H1 (cell line): Measurements from ENCODE around the gene ARHGEF10L. TPM values are rescaled to one million over a fixed set of nuclear protein-coding genes. Genes with fewer than 3 reads are reported as not detected.

Source experiments
- CTCF ChIA-PET: fragments of 300-600 bp; sonication (Branson Sonifier 250); formaldehyde crosslinking; loops from one replicate; lab custom pipeline; 2021; ENCODE audit not compliant: partially characterized antibody; lab: Charles Lee
- POLR2A ChIA-PET: fragments of 300-600 bp; sonication (Branson Sonifier 250); formaldehyde crosslinking; loops from one replicate; lab custom pipeline; 2021; ENCODE audit warnings: inconsistent platforms; ENCODE audit not compliant: partially characterized antibody; lab: Charles Lee
- DNase-seq, 2 experiments: peaks; one replicate each; pipeline versions ENCODE4 v3.0.0 to v3.0.0-alpha.2; 2010 to 2022; ENCODE audit warnings: low spot score in 2 of 2, low read depth in 1 of 2, mixed read lengths in 1 of 2
- FAIRE-seq: peaks from 2 replicates; lab custom pipeline; 2011; peaks lifted over from hg19 to GRCh38; lab: Jason Lieb, UNC
- H2AFZ ChIP-seq: 2 replicates; pipeline ENCODE4 v1.8.1; 2012; ENCODE audit warnings: low read length, inconsistent platforms
- H2AK5ac ChIP-seq: 2 replicates; pipeline ENCODE4 v1.6.1; 2013; ENCODE audit warnings: low read depth, low read length
- H2BK120ac ChIP-seq: replicated peaks from 2 replicates; pipeline ENCODE3; 2013; ENCODE audit warnings: low read depth, low read length, inconsistent platforms
- H2BK12ac ChIP-seq: 2 replicates; pipeline ENCODE4 v1.6.1; 2013; ENCODE audit warnings: low read depth, low read length
- H2BK15ac ChIP-seq: 2 replicates; pipeline ENCODE4 v1.6.1; 2013; ENCODE audit warnings: low read length
- H2BK20ac ChIP-seq: 2 replicates; pipeline ENCODE4 v1.6.1; 2013; ENCODE audit warnings: low read length
- H2BK5ac ChIP-seq: 2 replicates; pipeline ENCODE4 v1.6.1; 2013; ENCODE audit warnings: low read depth, low read length
- H3K14ac ChIP-seq: 2 replicates; pipeline ENCODE4 v1.6.1; 2013; ENCODE audit warnings: inconsistent platforms; ENCODE audit not compliant: insufficient read length
- H3K18ac ChIP-seq: 2 replicates; pipeline ENCODE4 v1.6.1; 2013; ENCODE audit warnings: low read length; ENCODE audit errors: extremely low read depth
- H3K23ac ChIP-seq: 2 replicates; pipeline ENCODE4 v1.6.1; 2013; ENCODE audit warnings: inconsistent platforms; ENCODE audit not compliant: insufficient read length
- H3K23me2 ChIP-seq: 2 replicates; pipeline ENCODE4 v1.6.1; 2013; ENCODE audit warnings: low read depth, low read length
- H3K27ac ChIP-seq: 2 replicates; pipeline ENCODE4 v1.6.1; 2011; ENCODE audit warnings: low read depth, low read length, inconsistent platforms
- H3K27me3 ChIP-seq, 4 experiments: replicated peaks in 1 of 4; 1 replicate in 1 of 4; 2 replicates in 3 of 4; pipeline versions ENCODE4 v1.6.1 to v1.8.1; 2011 to 2013; ENCODE audit warnings: low read length in 3 of 4, mild to moderate bottlenecking in 3 of 4, inconsistent platforms in 2 of 4, mixed read lengths in 2 of 4, moderate library complexity in 1 of 4; ENCODE audit not compliant: control insufficient read depth in 3 of 4, insufficient read depth in 3 of 4; ENCODE audit errors: extremely low read depth in 1 of 4
- H3K36me3 ChIP-seq, 4 experiments: 2 replicates each; pipeline versions ENCODE4 v1.6.1 to v1.8.1; 2011 to 2013; ENCODE audit warnings: mild to moderate bottlenecking in 4 of 4, low read length in 3 of 4, moderate library complexity in 2 of 4, control low read depth in 1 of 4, inconsistent platforms in 1 of 4; ENCODE audit not compliant: insufficient read depth in 4 of 4, control insufficient read depth in 2 of 4
- H3K4ac ChIP-seq: replicated peaks from 2 replicates; pipeline ENCODE3; 2013; ENCODE audit warnings: low read length, low read depth, mixed read lengths, inconsistent platforms; ENCODE audit not compliant: insufficient read length
- H3K4me1 ChIP-seq, 4 experiments: replicated peaks in 1 of 4; 1 replicate in 1 of 4; 2 replicates in 3 of 4; pipeline versions ENCODE4 v1.6.1 to v1.8.1; 2011 to 2013; ENCODE audit warnings: low read length in 3 of 4, inconsistent platforms in 2 of 4, mixed read lengths in 1 of 4; ENCODE audit not compliant: insufficient read depth in 4 of 4, control insufficient read depth in 3 of 4
- H3K4me2 ChIP-seq, 2 experiments: 2 replicates each; pipeline versions ENCODE4 v1.6.1 to v1.8.1; 2011 to 2013; ENCODE audit warnings: low read depth in 2 of 2, low read length in 2 of 2, control low read depth in 1 of 2, inconsistent platforms in 1 of 2, mild to moderate bottlenecking in 1 of 2; ENCODE audit not compliant: insufficient read depth in 1 of 2
- H3K4me3 ChIP-seq, 4 experiments: fragments of 200-600, 300-600 bp in 1 of 4; sonication (generic), shearing (Covaris generic), sonication (Bioruptor Twin) in 1 of 4; 2 replicates each; pipeline versions ENCODE4 v1.5.1 to v1.8.1; 2011 to 2016; ENCODE audit warnings: low read length in 4 of 4, low read depth in 3 of 4, control low read depth in 2 of 4, inconsistent platforms in 2 of 4, mild to moderate bottlenecking in 2 of 4, mixed read lengths in 1 of 4, moderate library complexity in 1 of 4; ENCODE audit not compliant: insufficient read depth in 2 of 4; ENCODE audit errors: extremely low read depth in 1 of 4
- H3K56ac ChIP-seq: replicated peaks from 2 replicates; pipeline ENCODE3; 2013; ENCODE audit warnings: low read depth, mild to moderate bottlenecking, mixed read lengths, low read length, inconsistent platforms; ENCODE audit not compliant: insufficient read length
- H3K79me1 ChIP-seq: 2 replicates; pipeline ENCODE4 v1.6.1; 2013; ENCODE audit warnings: low read depth, low read length, control low read depth
- H3K79me2 ChIP-seq, 2 experiments: 2 replicates each; pipeline versions ENCODE4 v1.6.1 to v1.8.1; 2012 to 2013; ENCODE audit warnings: low read length in 2 of 2, mild to moderate bottlenecking in 2 of 2, inconsistent platforms in 1 of 2; ENCODE audit not compliant: insufficient read depth in 2 of 2, control insufficient read depth in 1 of 2
- H3K9ac ChIP-seq, 4 experiments: replicated peaks in 1 of 4; 1 replicate in 1 of 4; 2 replicates in 3 of 4; pipeline versions ENCODE4 v1.6.1 to v1.8.1; 2011 to 2013; ENCODE audit warnings: low read depth in 3 of 4, low read length in 3 of 4, control low read depth in 2 of 4, mild to moderate bottlenecking in 2 of 4, moderate library complexity in 2 of 4, inconsistent platforms in 1 of 4; ENCODE audit errors: extremely low read depth in 1 of 4
- H3K9me3 ChIP-seq, 2 experiments: 2 replicates each; pipeline versions ENCODE4 v1.6.1 to v1.8.1; 2012 to 2013; ENCODE audit warnings: mild to moderate bottlenecking in 2 of 2, moderate library complexity in 2 of 2, control low read depth in 1 of 2, inconsistent platforms in 1 of 2, low read depth in 1 of 2, low read length in 1 of 2, mixed read lengths in 1 of 2; ENCODE audit not compliant: insufficient read depth in 2 of 2
- H4K20me1 ChIP-seq, 2 experiments: replicated peaks in 1 of 2; 2 replicates each; pipeline versions ENCODE3 to v1.8.1; 2011 to 2013; ENCODE audit warnings: inconsistent platforms in 2 of 2, low read length in 2 of 2, mild to moderate bottlenecking in 1 of 2; ENCODE audit not compliant: insufficient read depth in 2 of 2, control insufficient read depth in 1 of 2
- H4K5ac ChIP-seq: 2 replicates; pipeline ENCODE4 v1.6.1; 2013; ENCODE audit warnings: low read length, low read depth, mixed read lengths, inconsistent platforms; ENCODE audit not compliant: insufficient read length
- H4K8ac ChIP-seq: 2 replicates; pipeline ENCODE4 v1.8.0; 2013; ENCODE audit warnings: mild to moderate bottlenecking, moderate library complexity, low read length, inconsistent platforms; ENCODE audit not compliant: insufficient read depth; ENCODE audit errors: extremely low read depth
- H4K91ac ChIP-seq: replicated peaks from 2 replicates; pipeline ENCODE3; 2013; ENCODE audit warnings: low read length, mixed read lengths, inconsistent platforms; ENCODE audit not compliant: insufficient read length
- BRCA1 ChIP-seq: IDR thresholded peaks from 2 replicates; pipeline ENCODE4 v1.6.1; 2012; ENCODE audit warnings: low read depth, low read length, improper control_type of control experiment
- CBX8 ChIP-seq: fragments of 300-800, 300-1000 bp; sonication (generic); IDR thresholded peaks from 2 replicates; pipeline ENCODE4 v1.7.1; 2016; ENCODE audit warnings: low read depth, low read length, borderline replicate concordance
- CREB1 ChIP-seq: IDR thresholded peaks from 2 replicates; pipeline ENCODE4 v1.6.1; 2012; ENCODE audit warnings: inconsistent platforms
- E2F6 ChIP-seq: IDR thresholded peaks from 2 replicates; pipeline ENCODE4 v1.6.1; 2012; ENCODE audit warnings: inconsistent platforms
- EP300 ChIP-seq, 2 experiments: IDR thresholded peaks; 1 replicate in 1 of 2; 2 replicates in 1 of 2; pipeline ENCODE4 v1.6.1; 2011 to 2012; ENCODE audit warnings: low read depth in 2 of 2, low read length in 2 of 2, mild to moderate bottlenecking in 2 of 2, borderline replicate concordance in 1 of 2, inconsistent platforms in 1 of 2, moderate library complexity in 1 of 2
- EZH2 ChIP-seq: fragments of 200-600 bp; sonication (generic); IDR thresholded peaks from 2 replicates; pipeline ENCODE4 v1.7.1; 2012; ENCODE audit warnings: low read depth, mild to moderate bottlenecking, moderate library complexity, low read length, inconsistent platforms; ENCODE audit not compliant: severe bottlenecking
- GABPA ChIP-seq: IDR thresholded peaks from 2 replicates; pipeline ENCODE4 v1.6.1; 2011; ENCODE audit warnings: mild to moderate bottlenecking, low read length, moderate library complexity, borderline replicate concordance; ENCODE audit not compliant: insufficient read depth
- KDM5A ChIP-seq: fragments of 200-600 bp; IDR thresholded peaks from 2 replicates; pipeline ENCODE4 v1.7.1; 2012; ENCODE audit warnings: mild to moderate bottlenecking, low read length, inconsistent platforms, mixed read lengths
- NRF1 ChIP-seq: IDR thresholded peaks from 2 replicates; pipeline ENCODE4 v1.6.1; 2011; ENCODE audit warnings: mild to moderate bottlenecking, low read depth, low read length, improper control_type of control experiment
- RAD21 ChIP-seq, 2 experiments: IDR thresholded peaks in 1 of 2; conservative IDR thresholded peaks in 1 of 2; 2 replicates each; pipeline ENCODE4 v1.6.1; 2011; ENCODE audit warnings: low read depth in 2 of 2, low read length in 2 of 2, improper control_type of control experiment in 1 of 2, inconsistent platforms in 1 of 2, mild to moderate bottlenecking in 1 of 2, moderate library complexity in 1 of 2
- SP4 ChIP-seq: IDR thresholded peaks from 2 replicates; pipeline ENCODE4 v1.6.1; 2012; ENCODE audit warnings: low read length, inconsistent platforms
- TAF7 ChIP-seq: optimal IDR thresholded peaks from 2 replicates; pipeline ENCODE3; 2011; ENCODE audit warnings: low read depth, mild to moderate bottlenecking, inconsistent platforms, low read length, moderate library complexity, borderline replicate concordance
- WGBS, 2 experiments: shearing (Covaris generic) in 1 of 2; methylation state at CpG; one replicate each; pipeline versions ENCODE4 v1.1.6 to v1.1.7; 2013 to 2015; ENCODE audit warnings: low lambda C conversion rate in 2 of 2, mixed read lengths in 2 of 2, inconsistent platforms in 1 of 2, low coverage in 1 of 2, missing lambda C conversion rate in 1 of 2; ENCODE audit not compliant: insufficient replicate concordance in 2 of 2, insufficient coverage in 1 of 2, insufficient read length in 1 of 2; ENCODE audit errors: extremely low coverage in 1 of 2, missing lambda C conversion rate in 1 of 2; 5-methylcytosine and 5-hydroxymethylcytosine counted together
- polyA plus RNA-seq, 7 experiments: library from polyadenylated mRNA; depleted of rRNA in 3 of 7; stranded (reverse) in 5 of 7; unstranded in 2 of 7; fragments of >200 nt in 5 of 7; fragments of 200-250 nt in 2 of 7; gene quantifications; 1 replicate in 5 of 7; 2 replicates in 1 of 7; 4 replicates in 1 of 7; pipeline versions ENCODE4 v1.2.1 to v1.2.3, GENCODE V29; 2011 to 2013; ENCODE audit warnings: missing spikeins in 2 of 7, mixed read lengths in 2 of 7
- total RNA-seq: library from RNA; stranded (reverse); fragmentation: NEBNext Ultra II Directional; extraction: Animal tissue kit (Norgen Biotek cat#: 25700); gene quantifications from 2 replicates; pipeline ENCODE4 v1.2.1, GENCODE V29; 2021

ARHGEF10L gene
- total and polyA plus RNA-seq, 2 of the 8 experiments (the other 6 are each of a cell fraction or from before 2014, with no cell fraction given), result 33.6 to 39.6 TPM

- Histone ChIP-seq H3K4me3 (no peak overlapping the region), H3K27me3 (no peaks in the 10 kb centered on the region), H3K9me3 (no peaks in the 10 kb centered on the region), H4K20me1 (peaks cover 9 to 17% of the 10 kb centered on the region in 2 experiments), H3K23ac (no peak overlapping the region), H3K56ac (no peak overlapping the region), H3K79me1 (peaks cover 9% of the 10 kb centered on the region), H2AK5ac (no peak overlapping the region), H3K14ac (no peak overlapping the region), H3K79me2 (no peaks in the 10 kb centered on the region; a peak in 1 of 4 replicates), H4K91ac (no peak overlapping the region), H3K18ac (no peak overlapping the region), H4K5ac (no peak overlapping the region), H3K36me3 (0 out of 8 replicates have a peak, but pooled peaks cover 0 to 2% (median 0%) of the 10 kb centered on the region in 4 experiments), H3K4me2 (no peak overlapping the region), H3K4me1 (peaks cover 0 to 15% (median 7%) of the 10 kb centered on the region in 4 experiments; a peak in 5 of 7 replicates), H4K8ac (no peak overlapping the region), H3K23me2 (no peaks in the 10 kb centered on the region; the same call in 1 of the 2 replicates), H2BK20ac (no peak overlapping the region), H2BK15ac (no peak overlapping the region), H3K27ac (no peak overlapping the region), H2AFZ (no peak overlapping the region), H2BK120ac (no peak overlapping the region), H2BK5ac (no peak overlapping the region), H3K4ac (no peak overlapping the region), H3K9ac (no peak overlapping the region), H2BK12ac (no peak overlapping the region)
- DNase-seq (no peak), FAIRE-seq (no peak)
- CTCF ChIA-PET, result interaction anchor here (1.2 to 3.4 kb wide), 5 partner anchors 10 to 26 kb away, joined by 4 to 12 read pairs (median 8); no protein-coding TSS in a partner anchor
- TF ChIP-seq RAD21 (IDR thresholded peaks at IDR 0.05 in 1 of 2, conservative IDR thresholded peaks at IDR 0.05 in 1 of 2; ENCODE audit: low read depth in 2 of 2, low read length in 2 of 2) (no peak), BRCA1 (no peak), E2F6 (no peak), SP4 (no peak), EZH2 (no peak), CBX8 (no peak), CREB1 (no peak), GABPA (no peak), KDM5A (no peak), NRF1 (no peak), TAF7 (no peak), EP300 (IDR thresholded peaks at IDR 0.05; ENCODE audit: borderline replicate concordance in 1 of 2, low read depth in 2 of 2, low read length in 2 of 2) (no peak)
- POLR2A ChIA-PET, result interaction anchor here (1.0 to 1.2 kb wide), 2 partner anchors 11 kb away, joined by 3 read pairs; no protein-coding TSS in a partner anchor
- WGBS, 2 experiments, result 85% methylated on average over 12 of the region's 12 CpGs; no CpG with 5 or more reads in 1 of the 2 experiments
Measured at GRCh38 chr1:17672226-17672625, 132.7 kb downstream of the ARHGEF10L start.
